HepG2 (cell line): ENCODE data around the gene MMP3. TPM values are rescaled to one million over a fixed set of nuclear protein-coding genes. Genes with fewer than 3 reads are reported as not detected.

Experiments
- ATAC-seq: fragments of 200-7000 bp; cut with Tn5 transposase; 3 replicates; pipeline ENCODE4 v1.9.1; 2020; ENCODE audit warnings: mild to moderate bottlenecking, moderate library complexity
- BruUV-seq: library from RNA; stranded (reverse); fragments of 400-500 nt; replicated peaks from 2 replicates; lab custom pipeline; 2021; lab: Mats Ljungman, UMichigan
- CTCF ChIA-PET: fragments of 300-600 bp; formaldehyde crosslinking; extraction: SDS; loops from one replicate; lab custom pipeline; 2021; ENCODE audit warnings: low total read pairs, inconsistent platforms, low intra/inter-chr PET ratio; lab: Yijun Ruan, JAX
- POLR2A ChIA-PET: fragments of 350-600 bp; sonication (Branson Sonifier 250); formaldehyde crosslinking; loops from one replicate; lab custom pipeline; 2020; ENCODE audit warnings: antibody characterized with exemption, inconsistent platforms; lab: Yijun Ruan, JAX
- DNase-seq: peaks from one replicate; pipeline ENCODE4 v3.0.0-alpha.2; 2015; ENCODE audit warnings: low spot score
- FAIRE-seq: peaks from 3 replicates; lab custom pipeline; 2011; peaks lifted over from hg19 to GRCh38; lab: Jason Lieb, UNC
- H2AFZ ChIP-seq: one replicate; pipeline ENCODE4 v1.6.1; 2011; ENCODE audit warnings: low read length, inconsistent platforms
- H3K27ac ChIP-seq: fragments of 300-600 bp; 3 replicates; pipeline ENCODE4 v1.8.0; 2011; ENCODE audit warnings: mixed run types, mild to moderate bottlenecking, mixed read lengths, low read length, inconsistent platforms; ENCODE audit not compliant: insufficient read depth; ENCODE audit errors: extremely low read length
- H3K27me3 ChIP-seq, 2 experiments: fragments of 200-600 bp in 1 of 2; 2 replicates in 1 of 2; 3 replicates in 1 of 2; pipeline versions ENCODE4 v1.6.0 to v1.8.0; 2011; ENCODE audit warnings: low read length in 2 of 2, mild to moderate bottlenecking in 2 of 2, moderate library complexity in 2 of 2, inconsistent platforms in 1 of 2; ENCODE audit not compliant: insufficient read depth in 2 of 2, control insufficient read depth in 1 of 2
- H3K36me3 ChIP-seq, 2 experiments: fragments of 200-600 bp in 1 of 2; replicated peaks in 1 of 2; 2 replicates in 1 of 2; 3 replicates in 1 of 2; pipeline versions ENCODE4 v1.5.1 to v1.8.0; 2011; ENCODE audit warnings: low read length in 2 of 2, inconsistent platforms in 1 of 2; ENCODE audit not compliant: insufficient read depth in 2 of 2, control insufficient read depth in 1 of 2
- H3K4me1 ChIP-seq: 2 replicates; pipeline ENCODE4 v1.5.1; 2012; ENCODE audit warnings: low read length, inconsistent platforms; ENCODE audit not compliant: insufficient read depth
- H3K4me2 ChIP-seq: 2 replicates; pipeline ENCODE4 v1.6.0; 2011; ENCODE audit warnings: low read depth, low read length, inconsistent platforms
- H3K4me3 ChIP-seq, 3 experiments: fragments of 200-600 bp in 1 of 3; sonication (generic), shearing (Covaris generic) in 1 of 3; replicated peaks in 1 of 3; 2 replicates each; pipeline ENCODE4 v1.5.1; 2011 to 2016; ENCODE audit warnings: low read length in 3 of 3, inconsistent platforms in 2 of 3, low read depth in 2 of 3, mild to moderate bottlenecking in 2 of 3, control low read depth in 1 of 3, mixed read lengths in 1 of 3; ENCODE audit not compliant: insufficient read depth in 1 of 3
- H3K79me2 ChIP-seq: one replicate; pipeline ENCODE4 v1.6.1; 2011; ENCODE audit warnings: low read length, inconsistent platforms; ENCODE audit not compliant: insufficient read depth
- H3K9ac ChIP-seq: 2 replicates; pipeline ENCODE4 v1.6.0; 2011; ENCODE audit warnings: mild to moderate bottlenecking, low read depth, low read length, inconsistent platforms; ENCODE audit not compliant: insufficient read depth
- H3K9me3 ChIP-seq: 2 replicates; pipeline ENCODE4 v1.5.1; 2012; ENCODE audit warnings: mild to moderate bottlenecking, low read length
- H4K20me1 ChIP-seq: 2 replicates; pipeline ENCODE4 v1.6.0; 2011; ENCODE audit warnings: inconsistent platforms, mild to moderate bottlenecking, low read length, moderate library complexity; ENCODE audit not compliant: insufficient read depth
- ARNT ChIP-seq: fragments of 450-650 bp; IDR thresholded peaks from 2 replicates; pipeline ENCODE4 v1.6.1; 2017
- BORCS8-MEF2B ChIP-seq: sonication (generic); formaldehyde crosslinking; IDR thresholded peaks from 2 replicates; pipeline ENCODE4 v1.8.0; 2022; ENCODE audit warnings: mild to moderate bottlenecking, missing genetic modification reagents
- CHD2 ChIP-seq: IDR thresholded peaks from 2 replicates; pipeline ENCODE4 v1.6.1; 2011; ENCODE audit warnings: low read depth, low read length, improper control_type of control experiment
- EED ChIP-seq: sonication (generic); formaldehyde crosslinking; IDR thresholded peaks from 2 replicates; pipeline ENCODE4 v1.5.0; 2020; ENCODE audit warnings: mild to moderate bottlenecking, missing genetic modification reagents
- GTF3A ChIP-seq: sonication (generic); formaldehyde crosslinking; conservative IDR thresholded peaks from 2 replicates; pipeline ENCODE4 v1.4.0; 2020; ENCODE audit warnings: mild to moderate bottlenecking, missing genetic modification reagents
- HMG20A ChIP-seq: IDR thresholded peaks from 2 replicates; pipeline ENCODE4 v1.6.1; 2016; ENCODE audit warnings: borderline replicate concordance
- HNRNPK ChIP-seq: fragments of 200-400 bp; formaldehyde crosslinking; IDR thresholded peaks from 2 replicates; pipeline ENCODE4 v1.6.1; 2018; ENCODE audit warnings: low read length, low read depth, moderate library complexity, mild to moderate bottlenecking; ENCODE audit not compliant: poor library complexity, severe bottlenecking
- MAFG ChIP-seq: sonication (generic); formaldehyde crosslinking; IDR thresholded peaks from 2 replicates; pipeline ENCODE4 v1.5.1; 2020; ENCODE audit warnings: mild to moderate bottlenecking, missing genetic modification reagents
- NBN ChIP-seq: fragments of 450-650 bp; conservative IDR thresholded peaks from 2 replicates; pipeline ENCODE4 v1.6.1; 2017
- PTBP1 ChIP-seq: fragments of 200-400 bp; formaldehyde crosslinking; IDR thresholded peaks from 2 replicates; pipeline ENCODE4 v1.6.1; 2018; ENCODE audit warnings: low read length, low read depth; ENCODE audit not compliant: poor library complexity, severe bottlenecking
- RAD21 ChIP-seq: fragments of 450-650 bp; formaldehyde crosslinking; IDR thresholded peaks from 2 replicates; pipeline ENCODE4 v1.5.0; 2020; ENCODE audit warnings: mild to moderate bottlenecking
- U2AF1 ChIP-seq: fragments of 200-400 bp; formaldehyde crosslinking; optimal IDR thresholded peaks from 2 replicates; pipeline ENCODE3; 2017; ENCODE audit warnings: mild to moderate bottlenecking, low read depth, low read length
- ZNF382 ChIP-seq: sonication (generic); formaldehyde crosslinking; IDR thresholded peaks from 2 replicates; pipeline ENCODE4 v1.5.0; 2020; ENCODE audit warnings: missing genetic modification reagents, mild to moderate bottlenecking, borderline replicate concordance
- WGBS: methylation state at CpG from one replicate; pipeline ENCODE4 v1.1.6; 2017; ENCODE audit warnings: low lambda C conversion rate; 5-methylcytosine and 5-hydroxymethylcytosine counted together
- in situ Hi-C: cut with HindIII; loops from 2 replicates; pipeline ENCODE4 v1.10.0; 2017; ENCODE audit warnings: low pct_unique_long_range_greater_than_20kb; ENCODE audit not compliant: extremely low pct_ligation_motif_present
- intact Hi-C: fragments of 100-400 bp; cut with micrococcal nuclease; formaldehyde crosslinking; loops from one replicate; pipeline ENCODE4 v1.10.0; 2022; ENCODE audit not compliant: unreplicated experiment
- polyA plus RNA-seq, 8 experiments: library from polyadenylated mRNA; depleted of rRNA in 3 of 8; stranded (reverse) in 7 of 8; unstranded in 1 of 8; fragments of >200 nt; fragmentation: Illumina TruSeq in 4 of 8; extraction: Trizol in 4 of 8; gene quantifications; 2 replicates each; pipeline versions ENCODE4 v1.2.1 to v1.2.3, GENCODE V29; 2011 to 2016; ENCODE audit warnings: low read depth in 4 of 8, missing spikeins in 1 of 8, mixed read lengths in 1 of 8; ENCODE audit not compliant: insufficient read depth in 1 of 8
- total RNA-seq, 5 experiments: library from RNA; depleted of rRNA; stranded (reverse); fragments of >200 nt; fragmentation: Illumina TruSeq; extraction: Trizol; gene quantifications; 2 replicates each; pipeline ENCODE4 v1.2.3, GENCODE V29; 2016; ENCODE audit warnings: low read depth in 1 of 5

Gene MMP3
- total and polyA plus RNA-seq, 2 of the 13 experiments (the other 11 are each of a cell fraction or from before 2014, with no cell fraction given): 1.2 to 1.5 TPM

DNA sequence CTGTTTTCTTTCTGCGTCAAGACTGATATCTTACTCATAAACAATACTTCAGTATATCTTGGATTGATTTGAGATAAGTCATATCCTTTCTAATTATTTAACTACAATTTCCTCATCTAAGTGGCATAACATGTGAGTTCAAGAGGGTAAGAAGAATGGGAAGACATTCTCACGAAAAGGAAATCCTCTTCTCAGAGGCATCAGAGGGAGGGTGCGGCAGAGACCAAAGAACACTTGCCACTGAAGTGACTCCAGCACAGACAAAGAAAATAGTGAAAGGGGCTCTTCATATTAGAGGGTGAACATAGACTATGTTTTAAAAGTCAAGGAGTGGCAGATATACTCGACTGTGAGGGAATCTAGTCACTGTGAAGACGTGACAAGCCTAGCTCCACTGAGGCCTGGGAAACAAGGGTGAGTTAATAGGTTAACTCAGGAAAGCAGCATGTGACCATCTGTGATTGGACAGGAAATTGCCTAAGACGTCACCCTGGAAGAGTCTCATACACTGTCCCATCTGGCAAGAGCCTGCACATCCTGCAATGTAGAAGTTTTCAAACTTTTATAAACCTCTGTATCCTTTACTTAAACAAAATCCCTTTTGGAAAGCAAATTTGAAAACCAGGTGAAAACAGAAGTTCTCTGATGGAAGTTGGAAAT, 43.6 kb downstream of the MMP3 start:
- H3K79me2 ChIP-seq: no peaks in the 10 kb centered on the region
- H3K27me3 ChIP-seq: no peaks in the 10 kb centered on the region; a peak in 1 of 5 replicates
- no peak overlapping the region for H3K9ac ChIP-seq
- no peak overlapping the region for H3K4me2 ChIP-seq
- no peak overlapping the region for H3K27ac ChIP-seq
- no peak for ATAC-seq
- no peaks in the 10 kb centered on the region for H3K36me3 ChIP-seq
- no peak for DNase-seq
- WGBS: 34% methylated on average over 6 of the region's 6 CpGs
- no peak overlapping the region for H2AFZ ChIP-seq
- no peak overlapping the region for H3K4me3 ChIP-seq
- no peaks in the 10 kb centered on the region for H4K20me1 ChIP-seq
- CTCF ChIA-PET: no interaction called here
- no peaks in the 10 kb centered on the region for H3K4me1 ChIP-seq
- no TSS peak for BruUV-seq
- no peak for FAIRE-seq
- intact Hi-C loops: loop anchor here (10.0 kb wide), 1 partner anchor 255 kb away; no protein-coding TSS in a partner anchor
- TF ChIP-seq HMG20A (no peak), PTBP1 (no peak), MAFG (CRISPR knock-in tag) (no peak), CHD2 (no peak), U2AF1 (no peak), BORCS8-MEF2B (no peak), GTF3A (CRISPR knock-in tag) (no peak), ZNF382 (CRISPR knock-in tag) (no peak), ARNT (no peak), NBN (no peak), EED (no peak), RAD21 (no peak), HNRNPK (no peak)
- TF ChIP-seq, all 625 proteins: peak for 0
- in situ Hi-C loops: loop anchor here (10.0 kb wide), 1 partner anchor 135 kb away; no protein-coding TSS in a partner anchor
- H3K9me3 ChIP-seq: no peaks in the 10 kb centered on the region
- POLR2A ChIA-PET: no interaction called here
